Progenitor cell of endocrine pancreas (in vitro differentiated cells): ENCODE measurements around the gene FAF1. TPM values are rescaled to one million over a fixed set of nuclear protein-coding genes. Genes with fewer than 3 reads are reported as not detected.

Experiments used
- DNase-seq: peaks from one replicate; pipeline ENCODE4 v3.0.0; 2021; ENCODE audit warnings: low spot score; ENCODE audit not compliant: unreplicated experiment
- H3K27ac Mint-ChIP-seq: 2 replicates; pipeline ENCODE4 v1.8.0; 2021; ENCODE audit warnings: mild to moderate bottlenecking, moderate library complexity, mixed read lengths
- H3K27me3 Mint-ChIP-seq: 2 replicates; pipeline ENCODE4 v1.8.0; 2021; ENCODE audit warnings: mixed read lengths
- H3K36me3 Mint-ChIP-seq: 2 replicates; pipeline ENCODE4 v1.8.0; 2022; ENCODE audit warnings: mixed read lengths; ENCODE audit not compliant: insufficient read depth
- H3K4me1 Mint-ChIP-seq: 2 replicates; pipeline ENCODE4 v1.8.0; 2021; ENCODE audit warnings: low read depth, mixed read lengths
- H3K4me3 Mint-ChIP-seq: 2 replicates; pipeline ENCODE4 v1.8.0; 2021; ENCODE audit warnings: low read depth, mild to moderate bottlenecking, moderate library complexity, mixed read lengths
- H3K9me3 Mint-ChIP-seq: 2 replicates; pipeline ENCODE4 v1.8.0; 2021; ENCODE audit warnings: low read depth, mixed read lengths
- CTCF ChIP-seq: fragments of 200-600 bp; sonication (generic); IDR thresholded peaks from one replicate; pipeline ENCODE4 v1.5.0; 2021; ENCODE audit warnings: antibody characterized with exemption, mild to moderate bottlenecking; ENCODE audit not compliant: unreplicated experiment
- total RNA-seq: library from RNA; stranded (reverse); gene quantifications from 2 replicates; pipeline ENCODE4 v1.2.1, GENCODE V29; 2021

Gene FAF1
- total RNA-seq, 1 donor from 2014 or later, result 49.0 TPM

GRCh38 chr1:50812346-50812745, 147.7 kb downstream of the FAF1 start:
- no peak for DNase-seq
- H3K9me3 Mint-ChIP-seq, result peaks cover 30% of the 10 kb centered on the region
- no peak for TF ChIP-seq CTCF
- H3K4me3 Mint-ChIP-seq, result no peak overlapping the region
- H3K4me1 Mint-ChIP-seq, result peaks cover 1% of the 10 kb centered on the region
- H3K36me3 Mint-ChIP-seq, result peaks cover 8% of the 10 kb centered on the region
- no peaks in the 10 kb centered on the region for H3K27me3 Mint-ChIP-seq
- no peak overlapping the region for H3K27ac Mint-ChIP-seq

DNA sequence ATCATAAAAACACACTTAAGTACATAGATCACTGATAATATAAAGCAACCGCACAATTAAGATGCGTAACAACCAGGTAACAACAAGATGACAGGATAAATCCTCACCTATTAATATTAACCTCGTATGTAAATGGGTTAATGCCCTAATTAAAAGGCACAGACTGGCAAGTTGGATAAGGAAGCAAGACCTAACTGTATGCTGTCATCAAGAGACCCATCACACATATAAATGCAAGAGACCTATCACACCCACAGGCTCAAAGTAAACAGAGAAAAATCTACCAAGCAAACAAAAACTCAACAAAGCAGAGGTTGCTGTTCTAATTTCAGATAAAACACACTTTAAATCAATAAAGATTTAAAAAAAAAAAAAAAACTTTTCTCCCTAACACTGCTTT, 151.8 kb downstream of the FAF1 start:
- no peak overlapping the region for H3K27ac Mint-ChIP-seq
- TF ChIP-seq CTCF, result no peak
- peaks cover 28% of the 10 kb centered on the region for H3K9me3 Mint-ChIP-seq
- peaks cover 14% of the 10 kb centered on the region for H3K4me1 Mint-ChIP-seq
- H3K27me3 Mint-ChIP-seq, result no peaks in the 10 kb centered on the region
- H3K4me3 Mint-ChIP-seq, result no peak overlapping the region
- peaks cover 5% of the 10 kb centered on the region for H3K36me3 Mint-ChIP-seq
- DNase-seq, result no peak

DNA sequence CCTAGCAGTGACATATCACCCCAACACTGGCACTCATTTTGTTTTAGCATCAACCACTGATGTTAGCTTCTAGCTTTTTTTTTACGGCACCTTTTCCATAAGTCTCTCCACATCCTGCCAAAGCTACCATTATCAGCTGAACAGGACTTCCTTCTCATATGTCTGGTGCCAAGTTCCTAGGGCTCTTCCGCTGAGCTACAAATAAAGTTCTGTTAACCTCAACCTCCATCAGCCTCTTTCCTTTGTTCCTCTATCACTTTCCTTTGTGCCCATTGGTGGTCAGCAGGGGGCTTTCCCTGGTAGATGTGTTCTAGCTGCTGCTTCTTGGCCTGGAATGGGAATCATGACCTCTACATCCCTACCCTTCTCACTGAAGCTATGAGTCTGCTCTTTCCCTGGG, 163.8 kb downstream of the FAF1 start:
- H3K9me3 Mint-ChIP-seq, result no peaks in the 10 kb centered on the region
- peak overlapping the region; percentile 14 for H3K27ac Mint-ChIP-seq
- no peak for TF ChIP-seq CTCF
- no peaks in the 10 kb centered on the region for H3K36me3 Mint-ChIP-seq
- no peak overlapping the region for H3K4me3 Mint-ChIP-seq
- DNase-seq, result no peak
- no peaks in the 10 kb centered on the region for H3K27me3 Mint-ChIP-seq
- H3K4me1 Mint-ChIP-seq, result no peaks in the 10 kb centered on the region

DNA sequence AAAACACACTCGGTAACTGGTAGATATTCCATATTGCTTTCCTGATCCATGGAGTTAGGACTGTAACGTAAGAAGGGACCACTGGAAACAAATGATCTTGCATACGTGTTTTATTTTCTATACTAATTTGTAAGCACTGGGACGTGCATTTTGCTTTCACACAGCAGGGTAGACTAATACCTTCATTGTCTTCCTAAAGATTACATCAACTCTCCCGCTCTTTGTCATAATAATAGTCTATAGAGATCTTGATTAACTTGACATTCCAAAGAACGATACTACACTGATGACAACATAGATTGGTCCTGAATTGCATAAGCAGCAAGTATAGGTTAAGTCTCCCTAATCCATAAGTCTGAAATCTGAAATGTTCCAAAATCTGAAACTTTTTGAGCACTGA, 166.5 kb downstream of the FAF1 start:
- H3K27me3 Mint-ChIP-seq, result no peaks in the 10 kb centered on the region
- no peak for DNase-seq
- H3K4me3 Mint-ChIP-seq, result no peak overlapping the region
- H3K27ac Mint-ChIP-seq, result no peak overlapping the region
- no peaks in the 10 kb centered on the region for H3K4me1 Mint-ChIP-seq
- H3K36me3 Mint-ChIP-seq, result no peaks in the 10 kb centered on the region
- H3K9me3 Mint-ChIP-seq, result no peaks in the 10 kb centered on the region
- no peak for TF ChIP-seq CTCF

DNA sequence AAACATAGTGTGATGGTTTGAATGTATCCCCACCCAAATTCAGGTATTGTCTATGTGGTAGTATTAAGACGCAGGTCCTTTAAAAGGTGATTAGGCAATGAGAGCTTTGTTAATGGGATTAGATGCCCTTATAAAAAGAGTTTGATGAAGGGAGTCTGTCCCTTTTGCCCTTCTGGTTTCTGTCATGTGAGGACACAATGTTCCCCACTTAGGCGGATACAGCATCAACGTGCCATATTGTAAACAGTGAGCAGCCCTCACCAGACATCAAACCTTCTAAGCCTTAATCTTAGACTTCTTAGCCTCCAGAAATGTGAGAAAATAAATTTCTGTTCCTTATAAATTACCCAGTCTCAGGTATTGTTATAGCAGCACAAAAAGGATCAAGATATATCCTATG, 172.8 kb downstream of the FAF1 start:
- Mint-ChIP-seq H3K4me3 (no peak overlapping the region), H3K27me3 (no peaks in the 10 kb centered on the region), H3K4me1 (no peaks in the 10 kb centered on the region), H3K9me3 (no peaks in the 10 kb centered on the region), H3K27ac (no peak overlapping the region), H3K36me3 (peaks cover 5% of the 10 kb centered on the region)
- TF ChIP-seq CTCF, result no peak
- no peak for DNase-seq
